Parathyroid adenoma (tissue), 2 donors: ENCODE measurements around the gene AK2.

Experiments used
- H2AFZ ChIP-seq: fragments of 300-600 bp; sonication (generic); one replicate; pipeline ENCODE4 v1.7.0; 2017; ENCODE audit warnings: antibody characterized with exemption, mild to moderate bottlenecking
- H3K27ac ChIP-seq: fragments of 300-600 bp; sonication (generic); one replicate; pipeline ENCODE4 v1.7.0; 2017
- H3K27me3 ChIP-seq: fragments of 300-600 bp; sonication (generic); one replicate; pipeline ENCODE4 v1.7.0; 2017; ENCODE audit warnings: low read length; ENCODE audit not compliant: control insufficient read depth, insufficient read depth
- H3K36me3 ChIP-seq: fragments of 300-600 bp; sonication (generic); one replicate; pipeline ENCODE4 v1.7.0; 2017; ENCODE audit warnings: low read length; ENCODE audit not compliant: control insufficient read depth, insufficient read depth
- H3K4me1 ChIP-seq: fragments of 300-600 bp; sonication (generic); one replicate; pipeline ENCODE4 v1.7.0; 2017; ENCODE audit warnings: control low read depth
- H3K4me2 ChIP-seq: fragments of 300-600 bp; sonication (generic); one replicate; pipeline ENCODE4 v1.7.0; 2017; ENCODE audit warnings: low read length
- H3K4me3 ChIP-seq: fragments of 300-600 bp; sonication (generic); one replicate; pipeline ENCODE4 v1.7.0; 2017; ENCODE audit warnings: low read depth, low read length
- H3K79me2 ChIP-seq: fragments of 300-600 bp; sonication (generic); one replicate; pipeline ENCODE4 v1.7.0; 2017; ENCODE audit warnings: control low read depth
- H3K9ac ChIP-seq: fragments of 300-600 bp; sonication (generic); one replicate; pipeline ENCODE4 v1.7.0; 2017; ENCODE audit warnings: mild to moderate bottlenecking
- H3K9me3 ChIP-seq: fragments of 300-600 bp; sonication (generic); one replicate; pipeline ENCODE4 v1.7.0; 2017; ENCODE audit warnings: low read length; ENCODE audit not compliant: control insufficient read depth
- TF ChIP-seq, protein P1 (sequence below): fragments of 300-600 bp; sonication (generic); IDR thresholded peaks from one replicate; pipeline ENCODE4 v1.7.0; 2017; ENCODE audit warnings: antibody characterized with exemption, mild to moderate bottlenecking
- donor health status: primary hyperparathyroidism.

The AK2 gene

GRCh38 chr1:33061834-33062233 lies 25.2 kb upstream of the AK2 start:
- Histone ChIP-seq H3K36me3 (no peaks in the 10 kb centered on the region), H3K4me2 (no peak overlapping the region), H3K4me1 (no peaks in the 10 kb centered on the region), H3K79me2 (no peaks in the 10 kb centered on the region), H3K27ac (no peak overlapping the region), H3K4me3 (no peak overlapping the region), H3K9me3 (no peaks in the 10 kb centered on the region), H2AFZ (no peak overlapping the region), H3K9ac (no peak overlapping the region), H3K27me3 (no peaks in the 10 kb centered on the region)
- TF ChIP-seq, protein P1, sequence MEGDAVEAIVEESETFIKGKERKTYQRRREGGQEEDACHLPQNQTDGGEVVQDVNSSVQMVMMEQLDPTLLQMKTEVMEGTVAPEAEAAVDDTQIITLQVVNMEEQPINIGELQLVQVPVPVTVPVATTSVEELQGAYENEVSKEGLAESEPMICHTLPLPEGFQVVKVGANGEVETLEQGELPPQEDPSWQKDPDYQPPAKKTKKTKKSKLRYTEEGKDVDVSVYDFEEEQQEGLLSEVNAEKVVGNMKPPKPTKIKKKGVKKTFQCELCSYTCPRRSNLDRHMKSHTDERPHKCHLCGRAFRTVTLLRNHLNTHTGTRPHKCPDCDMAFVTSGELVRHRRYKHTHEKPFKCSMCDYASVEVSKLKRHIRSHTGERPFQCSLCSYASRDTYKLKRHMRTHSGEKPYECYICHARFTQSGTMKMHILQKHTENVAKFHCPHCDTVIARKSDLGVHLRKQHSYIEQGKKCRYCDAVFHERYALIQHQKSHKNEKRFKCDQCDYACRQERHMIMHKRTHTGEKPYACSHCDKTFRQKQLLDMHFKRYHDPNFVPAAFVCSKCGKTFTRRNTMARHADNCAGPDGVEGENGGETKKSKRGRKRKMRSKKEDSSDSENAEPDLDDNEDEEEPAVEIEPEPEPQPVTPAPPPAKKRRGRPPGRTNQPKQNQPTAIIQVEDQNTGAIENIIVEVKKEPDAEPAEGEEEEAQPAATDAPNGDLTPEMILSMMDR, result no peak

DNA sequence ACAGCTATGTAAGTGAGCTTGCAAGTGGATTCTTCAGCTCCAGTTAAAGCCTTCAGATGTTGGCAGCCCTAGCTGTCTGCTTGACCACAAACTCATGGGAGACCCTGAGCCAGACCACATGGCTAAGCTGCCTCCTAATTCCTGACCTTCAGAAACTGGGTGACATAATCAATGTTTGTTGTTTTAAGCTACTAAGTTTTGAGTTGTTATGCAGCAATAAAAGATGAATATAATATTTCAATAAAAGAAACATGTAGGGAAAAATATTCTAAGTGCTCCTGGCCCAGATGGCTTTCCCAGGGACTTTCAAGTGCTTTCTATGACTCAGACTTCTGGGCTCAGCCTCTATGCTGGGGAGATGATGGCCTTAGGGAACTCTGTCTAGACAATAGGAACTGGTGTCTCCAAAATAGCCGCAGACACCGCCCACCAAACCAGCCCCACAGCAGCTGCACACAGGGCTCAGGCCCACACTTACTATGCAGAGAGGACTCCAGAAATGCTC lies 23.9 kb upstream of the AK2 start:
- TF ChIP-seq, protein P1, result no peak
- no peak overlapping the region for H2AFZ ChIP-seq
- H3K27me3 ChIP-seq, result no peaks in the 10 kb centered on the region
- H3K27ac ChIP-seq, result no peak overlapping the region
- H3K4me3 ChIP-seq, result no peak overlapping the region
- H3K79me2 ChIP-seq, result no peaks in the 10 kb centered on the region
- no peaks in the 10 kb centered on the region for H3K36me3 ChIP-seq
- H3K9ac ChIP-seq, result no peak overlapping the region
- H3K4me1 ChIP-seq, result peaks cover under 1% of the 10 kb centered on the region
- H3K4me2 ChIP-seq, result no peak overlapping the region
- H3K9me3 ChIP-seq, result no peaks in the 10 kb centered on the region

- Histone ChIP-seq H3K4me1 (peaks cover 4% of the 10 kb centered on the region), H2AFZ (no peak overlapping the region), H3K9me3 (no peaks in the 10 kb centered on the region), H3K79me2 (no peaks in the 10 kb centered on the region), H3K4me2 (no peak overlapping the region), H3K4me3 (no peak overlapping the region), H3K36me3 (no peaks in the 10 kb centered on the region), H3K27me3 (no peaks in the 10 kb centered on the region), H3K9ac (no peak overlapping the region), H3K27ac (no peak overlapping the region)
- TF ChIP-seq, protein P1, result no peak
Measured at GRCh38 chr1:33057095-33057494, 20.4 kb upstream of the AK2 start.

DNA sequence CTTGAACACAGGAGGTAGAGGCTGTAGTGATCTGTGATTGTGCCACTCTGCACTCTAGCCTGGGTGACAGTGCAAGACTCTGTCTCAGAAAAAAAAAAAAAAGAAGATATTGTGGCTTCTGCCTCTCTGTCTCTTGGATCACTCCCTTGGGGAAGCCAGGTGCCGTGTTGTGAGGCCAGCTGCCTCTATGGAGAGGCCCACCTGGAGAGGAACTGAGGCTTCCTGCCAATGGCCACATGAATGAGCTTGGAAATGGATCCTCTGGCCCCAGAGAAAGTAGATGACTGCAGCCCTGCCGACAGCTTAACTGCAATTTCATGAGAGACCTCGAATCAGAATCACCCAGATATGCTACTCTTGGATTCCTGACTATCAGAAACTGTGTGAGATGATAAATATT lies 19.7 kb upstream of the AK2 start:
- no peaks in the 10 kb centered on the region for H3K9me3 ChIP-seq
- H3K36me3 ChIP-seq, result no peaks in the 10 kb centered on the region
- TF ChIP-seq, protein P1, result no peak
- H3K4me2 ChIP-seq, result no peak overlapping the region
- no peak overlapping the region for H2AFZ ChIP-seq
- no peak overlapping the region for H3K27ac ChIP-seq
- H3K9ac ChIP-seq, result no peak overlapping the region
- no peaks in the 10 kb centered on the region for H3K27me3 ChIP-seq
- H3K79me2 ChIP-seq, result no peaks in the 10 kb centered on the region
- H3K4me3 ChIP-seq, result no peak overlapping the region
- peaks cover 4% of the 10 kb centered on the region for H3K4me1 ChIP-seq

GRCh38 chr1:33055210-33056008 lies 18.7 kb upstream of the AK2 start:
- Histone ChIP-seq H2AFZ (peak overlapping the region; percentile 56), H3K4me3 (no peak overlapping the region), H3K27ac (no peak overlapping the region), H3K79me2 (no peaks in the 10 kb centered on the region), H3K4me2 (no peak overlapping the region), H3K4me1 (peaks cover 4% of the 10 kb centered on the region), H3K9me3 (no peaks in the 10 kb centered on the region), H3K36me3 (no peaks in the 10 kb centered on the region), H3K27me3 (no peaks in the 10 kb centered on the region), H3K9ac (no peak overlapping the region)
- TF ChIP-seq, protein P1, result peak; percentile 55
